Mucosa of descending colon (tissue), 3 donors: ENCODE data around the gene KRT3. TPM values are rescaled to one million over a fixed set of nuclear protein-coding genes. Genes with fewer than 3 reads are reported as not detected.

Experiments used
- ATAC-seq: fragments of 200-7000 bp; cut with Tn5 transposase; one replicate; pipeline ENCODE4 v1.9.1; 2020; ENCODE audit warnings: mild to moderate bottlenecking, moderate library complexity
- DNase-seq, 3 donors: peaks; one replicate each; pipeline ENCODE4 v3.0.0-alpha.2; 2020
- H3K36me3 ChIP-seq: fragments of 200-600 bp; one replicate; pipeline ENCODE4 v1.8.0; 2021; ENCODE audit warnings: low read depth, mild to moderate bottlenecking
- H3K4me1 ChIP-seq: fragments of 200-600 bp; one replicate; pipeline ENCODE4 v1.8.0; 2021; ENCODE audit warnings: low read depth, mild to moderate bottlenecking
- H3K4me3 ChIP-seq: fragments of 200-600 bp; one replicate; pipeline ENCODE4 v1.8.0; 2021; ENCODE audit warnings: mild to moderate bottlenecking
- H3K9me3 ChIP-seq: fragments of 200-600 bp; one replicate; pipeline ENCODE4 v1.8.0; 2021; ENCODE audit warnings: mild to moderate bottlenecking
- CTCF ChIP-seq: fragments of 200-600 bp; IDR thresholded peaks from one replicate; pipeline ENCODE4 v1.8.0; 2022; ENCODE audit warnings: antibody characterized with exemption, mild to moderate bottlenecking
- intact Hi-C, 2 donors: fragments of 100-400 bp; cut with DNase I in 1 of 2; cut with micrococcal nuclease in 1 of 2; formaldehyde crosslinking; loops; one replicate each; pipeline versions ENCODE4 v1.11.0 to v1.11.1; 2022; cut with DNase I, micrococcal nuclease
- total RNA-seq, 3 donors: library from RNA; stranded (reverse); fragmentation: NEBNext Ultra II Directional in 2 of 3; extraction: Animal tissue kit (Norgen Biotek cat#: 25700) in 2 of 3; gene quantifications; one replicate each; pipeline versions ENCODE4 v1.2.1 to v1.2.4, GENCODE V29; 2021 to 2023
- donor health status: DM: no; HTN: no; CAD: no; lungs with moderate emphysema.
- donor health status: DM: no; HTN: no; CAD: no.
- donor health status: DM: no; HTN: yes; CAD: no.

KRT3 gene
- total RNA-seq, 3 donors from 2014 or later = not detected

GRCh38 chr12:52799505-52800211 is 3.7 kb upstream of the KRT3 start:
- Histone ChIP-seq H3K9me3 (no peaks in the 10 kb centered on the region), H3K36me3 (no peaks in the 10 kb centered on the region), H3K4me3 (no peak overlapping the region), H3K4me1 (peaks cover 8% of the 10 kb centered on the region)
- no peak for TF ChIP-seq CTCF
- no peak for ATAC-seq
- no peak for DNase-seq
- intact Hi-C loops = no loop called here

DNA sequence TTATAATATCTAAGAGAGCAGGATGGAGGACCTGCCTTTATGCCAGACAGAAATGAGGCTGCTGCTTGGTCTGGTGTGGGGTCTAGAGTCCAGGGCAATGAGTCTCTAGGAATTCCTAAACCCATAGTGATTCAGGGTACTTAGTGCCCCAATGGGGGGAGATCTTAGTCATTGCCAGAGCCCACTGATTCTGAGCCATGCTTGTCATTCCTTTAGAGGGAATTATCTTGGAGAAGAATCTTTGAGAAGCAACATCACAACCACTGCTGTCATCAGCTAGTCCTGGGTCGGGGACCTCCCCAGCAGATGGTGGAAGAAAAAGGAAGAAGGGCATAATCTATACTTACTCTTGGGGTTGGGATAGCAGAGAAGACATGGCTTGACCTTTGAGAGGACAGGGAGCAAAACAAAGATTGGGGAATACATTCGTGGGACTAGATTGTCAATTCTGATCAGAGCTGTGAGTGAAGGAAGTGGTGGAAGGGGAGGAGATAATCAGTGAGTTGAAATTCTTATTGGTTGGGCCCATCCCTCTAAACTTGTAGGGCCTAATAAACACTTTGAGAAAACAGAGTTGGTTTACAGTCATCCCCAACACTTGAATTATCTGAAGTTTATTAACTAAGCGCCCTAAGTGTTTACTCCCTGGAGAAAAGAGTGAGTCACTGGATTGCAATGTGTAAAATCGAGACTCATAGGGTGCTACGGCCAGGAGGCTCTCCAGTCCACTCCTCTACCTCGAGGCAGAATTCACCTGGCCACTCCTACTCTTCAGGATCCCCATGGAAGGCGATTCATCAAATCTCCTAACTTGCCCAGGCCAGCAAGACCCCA is 3.0 kb upstream of the KRT3 start:
- no peak for ATAC-seq
- TF ChIP-seq CTCF = no peak

DNA sequence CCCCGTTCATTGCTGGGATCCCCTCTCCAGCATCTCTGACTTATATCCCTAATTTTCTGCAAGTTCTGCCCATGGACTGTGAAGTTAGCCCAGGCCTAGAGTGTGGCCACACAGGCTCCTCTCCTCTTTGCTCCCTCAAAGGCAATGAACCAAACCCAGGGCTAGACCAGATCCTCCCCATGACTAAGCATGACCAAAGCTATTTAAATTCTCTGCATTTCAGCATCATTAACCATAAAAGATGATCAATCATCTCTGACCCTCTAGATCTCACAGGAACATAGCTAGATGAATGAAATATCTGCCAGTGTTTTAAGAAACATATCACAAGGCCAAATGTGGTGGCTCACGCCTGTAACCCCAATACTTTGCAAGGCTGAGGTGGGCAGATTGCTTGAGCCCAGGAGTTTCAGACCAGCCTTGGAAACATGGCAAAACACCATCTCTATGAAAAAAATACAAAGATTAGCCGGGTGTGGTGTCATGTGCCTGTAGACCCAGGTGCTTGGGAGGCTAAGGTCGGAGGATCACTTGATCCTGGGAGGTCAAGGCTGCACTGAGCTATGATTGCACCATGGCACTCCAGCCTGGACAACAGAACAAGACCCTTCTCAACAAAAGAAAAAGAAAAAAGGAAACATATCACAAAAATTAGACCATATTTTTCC is 2.2 kb upstream of the KRT3 start:
- intact Hi-C loops = no loop called here
- no peak for ATAC-seq
- DNase-seq = no peak
- Histone ChIP-seq H3K4me3 (no peak overlapping the region), H3K36me3 (no peaks in the 10 kb centered on the region), H3K4me1 (peaks cover 8% of the 10 kb centered on the region), H3K9me3 (no peaks in the 10 kb centered on the region)
- no peak for TF ChIP-seq CTCF

More for the DNA sequence above, 3.0 kb upstream of the KRT3 start:
- H3K4me3 ChIP-seq = no peak overlapping the region
- peaks cover 8% of the 10 kb centered on the region for H3K4me1 ChIP-seq
- H3K9me3 ChIP-seq = no peaks in the 10 kb centered on the region
- no peak for DNase-seq
- H3K36me3 ChIP-seq = no peaks in the 10 kb centered on the region
- intact Hi-C loops = no loop called here

DNA sequence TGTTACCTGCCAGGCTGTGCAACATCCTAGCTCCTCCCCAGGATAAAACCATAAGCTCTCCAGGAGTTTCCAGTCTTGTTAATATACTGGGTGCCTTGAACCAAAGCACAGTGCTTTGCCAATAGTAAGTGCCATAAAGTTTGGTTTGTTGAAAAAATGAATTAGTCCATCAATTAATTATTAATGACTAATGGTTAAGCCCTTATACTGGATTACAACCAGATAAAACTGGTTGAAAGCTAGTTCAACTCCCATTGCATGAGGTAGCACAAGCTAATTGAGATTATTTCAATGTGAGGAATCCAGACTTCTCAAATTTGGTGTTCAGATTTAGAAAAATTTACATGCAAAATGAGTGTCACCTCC is 1.6 kb upstream of the KRT3 start:
- Histone ChIP-seq H3K36me3 (no peaks in the 10 kb centered on the region), H3K9me3 (no peaks in the 10 kb centered on the region), H3K4me1 (peaks cover 8% of the 10 kb centered on the region), H3K4me3 (no peak overlapping the region)
- DNase-seq = no peak
- no peak for TF ChIP-seq CTCF
- intact Hi-C loops = no loop called here
- no peak for ATAC-seq

- no peaks in the 10 kb centered on the region for H3K36me3 ChIP-seq
- no peak for ATAC-seq
- no peaks in the 10 kb centered on the region for H3K9me3 ChIP-seq
- peaks cover 8% of the 10 kb centered on the region for H3K4me1 ChIP-seq
- no peak for TF ChIP-seq CTCF
- no peak overlapping the region for H3K4me3 ChIP-seq
- DNase-seq = no peak
- intact Hi-C loops = no loop called here
These were observed 1.1 kb upstream of the KRT3 start for GRCh38 chr12:52796839-52797528.
